ENCODE results near the gene SEPTIN7.
"Not testable (repeated sequence)": the region's sequence is repeated elsewhere in the genome, so short reads cannot be mapped to it uniquely, and the experiment has no call there.

The SEPTIN7 gene

GRCh38 chr7:35800718-35801391, at the start of gene SEPTIN7:
Gene SEPTIN7, plus strand, starts transcription at chr7:35801057. Its CDS starts 153 bp downstream, at chr7:35801210.
- peak; percentile 98 for DNase-seq

- no peak for DNase-seq
Measured at GRCh38 chr7:35752742-35753141, 48.1 kb upstream of the SEPTIN7 start.

- no peak for DNase-seq
Measured at GRCh38 chr7:35753761-35754603, 46.9 kb upstream of the SEPTIN7 start.

DNA sequence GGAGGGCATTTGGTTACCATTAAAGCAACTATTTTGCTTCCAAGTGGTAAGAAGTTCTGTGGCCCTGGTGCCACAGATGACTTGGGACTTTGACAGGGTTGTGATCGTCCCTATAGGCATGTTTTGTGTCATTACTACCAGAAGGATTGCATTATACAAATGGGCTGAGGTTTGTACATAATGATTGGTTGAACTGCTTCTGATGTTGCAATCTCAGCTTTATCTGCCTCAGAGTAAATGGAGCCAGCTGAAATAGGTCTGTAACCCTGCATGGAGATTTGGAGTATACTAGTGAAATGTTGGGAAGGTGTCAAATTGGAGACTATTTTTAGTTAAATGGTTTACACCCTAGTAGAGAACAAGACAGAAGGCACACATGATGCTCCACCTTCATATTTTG, 46.1 kb upstream of the SEPTIN7 start:
- no peak for DNase-seq

DNA sequence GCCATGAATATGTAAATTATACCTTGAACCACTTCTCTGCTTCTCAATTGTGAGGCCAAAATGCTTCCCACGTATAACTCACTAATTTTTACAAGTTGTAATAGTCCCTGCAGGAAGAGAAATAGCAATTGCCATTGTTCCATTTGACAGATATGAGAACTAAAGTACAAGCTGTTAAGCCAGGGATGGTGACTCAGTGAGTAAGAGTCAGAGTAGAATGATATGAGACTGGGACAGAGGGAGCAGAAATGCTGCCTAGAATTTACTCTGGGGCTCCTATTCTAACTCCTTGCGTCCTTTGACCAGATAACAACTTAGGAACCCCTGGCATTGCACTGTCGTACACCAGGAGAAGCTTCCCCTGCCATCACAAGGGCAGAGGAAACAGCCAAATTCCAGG, 45.1 kb upstream of the SEPTIN7 start:
- DNase-seq = no peak

DNA sequence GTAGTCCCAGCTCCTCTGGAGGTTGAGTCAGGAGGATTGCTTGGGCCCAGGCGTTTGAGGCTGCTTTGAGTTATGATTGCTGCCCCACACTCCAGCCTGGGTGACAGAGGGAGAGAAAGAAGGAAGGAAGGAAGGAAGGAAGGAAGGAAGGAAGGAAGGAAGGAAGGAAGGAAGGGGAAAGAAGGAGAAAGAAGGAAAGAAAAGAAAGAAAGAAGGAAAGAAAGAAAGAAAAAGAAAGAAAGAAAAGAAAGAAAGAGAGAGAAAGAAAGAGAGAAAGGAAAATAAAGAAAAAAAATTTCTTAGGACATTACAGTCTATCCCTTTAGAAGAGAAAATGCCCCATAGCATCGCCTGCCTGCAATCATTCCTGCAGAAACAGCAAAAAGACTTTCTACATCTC, 44.4 kb upstream of the SEPTIN7 start:
- not testable (repeated sequence) for DNase-seq

- DNase-seq = no peak
Measured at GRCh38 chr7:35757574-35757973, 43.3 kb upstream of the SEPTIN7 start.

- peak; percentile 15 for DNase-seq
Measured at GRCh38 chr7:35758421-35758820, 42.4 kb upstream of the SEPTIN7 start.

DNA sequence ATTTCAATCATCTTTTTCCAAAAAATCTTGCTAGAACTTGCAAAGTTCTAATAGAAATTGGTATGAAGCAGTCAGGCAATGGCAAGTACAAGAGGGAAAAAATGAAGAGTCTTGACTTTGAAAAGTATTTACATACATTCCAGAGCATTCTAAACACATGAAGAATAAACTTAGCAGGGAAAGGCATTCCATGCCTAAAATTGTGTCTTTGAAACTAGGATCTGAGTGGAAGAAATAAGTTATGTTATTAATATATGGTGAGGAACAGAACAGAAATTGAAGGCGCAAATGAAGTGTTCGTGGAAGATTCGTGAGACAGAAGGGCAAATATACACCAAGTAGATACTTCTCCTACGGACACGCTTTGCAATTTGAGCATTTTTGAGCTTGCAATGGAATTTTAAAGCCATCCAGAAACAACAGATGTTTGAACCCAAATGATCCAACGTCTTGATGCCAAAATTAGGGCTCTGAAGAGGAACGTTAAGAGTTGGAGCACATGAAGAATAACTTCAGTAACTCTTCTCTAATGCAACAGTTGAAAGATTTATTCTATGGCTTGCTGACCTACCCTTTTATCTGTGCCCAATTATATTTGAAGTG, 40.6 kb upstream of the SEPTIN7 start:
- DNase-seq = no peak

DNA sequence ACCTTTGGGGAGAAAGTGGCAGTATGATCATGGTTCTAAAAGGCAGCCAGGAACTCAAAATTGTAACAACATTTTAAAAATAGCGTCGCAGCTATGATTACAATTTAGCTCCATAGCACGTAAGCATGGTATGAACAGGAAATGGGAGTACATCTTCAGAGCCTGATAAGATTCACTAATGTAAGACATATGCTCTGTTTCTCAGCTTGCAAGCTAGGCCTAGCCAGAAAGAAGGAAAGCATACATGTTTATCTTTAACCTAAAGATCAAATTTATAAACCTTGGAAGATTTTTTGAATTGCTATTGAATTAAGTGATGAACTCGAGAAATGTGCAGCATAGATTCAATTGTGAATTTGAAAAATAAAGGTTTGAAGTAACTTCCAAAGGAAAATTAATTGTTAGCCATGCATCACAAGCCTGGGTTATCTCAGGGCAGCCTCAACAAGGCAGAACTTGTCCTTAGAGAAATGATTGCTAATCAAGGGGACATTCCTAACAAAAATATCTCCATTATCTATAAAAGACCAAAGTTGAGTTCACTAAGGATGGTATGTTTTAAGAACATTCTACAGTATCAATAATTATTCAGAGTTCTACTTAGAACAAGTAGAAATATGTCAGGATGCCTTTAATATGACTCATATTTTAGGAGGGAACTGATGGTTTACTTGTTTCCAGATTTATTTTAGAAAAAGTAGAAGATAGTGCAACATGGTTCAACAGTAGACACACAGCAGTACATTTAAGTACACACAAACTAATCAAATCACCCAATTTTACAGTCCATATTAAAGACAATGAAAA, 38.8 kb upstream of the SEPTIN7 start:
- no peak for DNase-seq

GRCh38 chr7:35762781-35763180, 38.1 kb upstream of the SEPTIN7 start:
- no peak for DNase-seq

GRCh38 chr7:35768346-35768745, 32.5 kb upstream of the SEPTIN7 start:
- DNase-seq = no peak

- no peak for DNase-seq
Measured at GRCh38 chr7:35771776-35772175, 29.1 kb upstream of the SEPTIN7 start.

DNA sequence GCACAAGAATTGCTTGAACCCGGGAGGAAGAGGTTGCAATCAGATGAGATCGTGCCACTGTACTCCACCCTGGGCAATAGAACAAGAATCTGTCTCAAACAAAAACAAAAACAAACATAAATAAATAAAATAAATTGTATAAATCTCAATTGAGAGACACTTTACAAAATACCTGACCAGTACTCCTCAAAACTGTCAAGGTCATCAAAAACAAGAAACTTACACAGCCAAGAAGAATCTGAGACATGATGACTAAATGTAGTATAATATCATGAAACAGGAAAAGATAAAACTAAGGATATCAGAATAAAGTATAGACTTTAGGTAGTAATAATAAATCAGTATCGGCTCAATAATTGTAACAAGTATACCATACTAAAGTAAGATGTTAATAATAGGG, 26.9 kb upstream of the SEPTIN7 start:
- no peak for DNase-seq

GRCh38 chr7:35776686-35777085, 24.2 kb upstream of the SEPTIN7 start:
- no peak for DNase-seq

DNA sequence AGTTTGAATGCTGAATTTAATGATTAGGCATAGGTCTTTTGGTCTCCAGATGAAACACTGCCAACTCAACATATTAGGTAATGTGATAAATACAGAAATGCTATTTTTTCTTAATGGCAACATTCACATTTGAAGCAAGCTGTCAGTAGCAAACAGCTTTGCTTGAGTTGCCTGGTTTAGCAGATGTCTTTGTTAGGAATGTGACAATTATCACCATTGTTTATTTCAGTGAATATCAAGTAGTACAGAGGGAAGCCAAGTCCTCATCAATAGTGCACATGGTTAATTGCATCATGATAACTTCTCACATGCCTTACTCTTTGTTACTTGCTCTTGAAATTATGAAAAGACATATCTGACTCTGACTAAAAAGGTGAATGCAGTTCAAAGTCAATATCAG, 23.7 kb upstream of the SEPTIN7 start:
- no peak for DNase-seq

DNA sequence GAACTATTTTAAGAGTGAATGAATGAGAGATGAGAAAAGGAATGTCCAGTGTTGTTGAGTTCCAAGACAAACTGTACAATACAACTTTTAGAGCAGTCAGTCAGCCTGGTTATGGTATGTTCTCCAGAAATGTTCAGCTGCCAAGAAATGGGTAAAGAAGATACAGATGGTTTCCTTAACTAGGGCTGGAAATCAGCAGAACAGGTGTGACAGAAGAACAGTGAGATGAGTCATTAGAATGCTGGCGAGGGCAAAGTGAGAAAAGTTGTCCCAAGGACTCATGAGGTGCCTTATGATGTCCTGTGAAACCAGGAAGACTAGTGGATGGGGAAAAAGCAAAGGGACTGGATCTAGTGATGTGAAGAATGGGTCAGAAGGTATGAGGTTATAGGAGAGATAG, 20.8 kb upstream of the SEPTIN7 start:
- DNase-seq = no peak

GRCh38 chr7:35781200-35781701, 19.6 kb upstream of the SEPTIN7 start:
- DNase-seq = no peak

DNA sequence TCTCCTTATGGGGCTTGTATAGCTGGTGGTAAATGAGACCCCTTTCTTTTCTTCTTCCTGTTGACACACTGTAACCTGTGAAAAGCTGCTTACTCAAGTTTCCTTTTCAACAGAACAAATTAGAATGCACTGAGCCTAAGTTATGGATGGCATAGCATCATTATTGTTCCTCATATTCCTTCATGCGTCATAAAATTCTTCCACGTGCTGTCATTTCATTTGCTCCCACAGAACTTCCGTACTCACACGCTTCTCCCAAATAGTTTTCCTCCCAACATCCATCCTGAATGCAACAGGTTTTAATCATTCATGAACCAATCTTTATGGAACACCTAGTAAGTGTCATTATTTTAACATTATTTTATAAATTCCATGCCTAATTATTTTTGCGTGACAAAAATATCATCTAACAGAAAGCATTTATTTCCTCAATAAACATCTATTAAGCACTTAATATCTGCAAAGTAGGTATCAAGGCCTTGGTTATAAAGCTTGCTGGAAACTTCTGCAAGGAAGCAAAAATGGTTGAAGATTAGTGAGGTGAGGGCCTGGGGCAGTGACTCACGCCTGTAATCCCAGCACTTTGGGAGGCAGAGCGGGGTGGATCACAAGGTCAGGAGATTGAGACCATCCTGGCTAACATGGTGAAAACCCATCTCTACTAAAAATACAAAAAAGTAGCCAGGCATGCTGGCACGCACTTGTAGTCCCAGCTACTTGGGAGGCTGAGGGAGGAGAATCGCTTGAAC, 18.9 kb upstream of the SEPTIN7 start:
- DNase-seq = no peak

- DNase-seq = no peak
Measured at GRCh38 chr7:35784332-35784731, 16.5 kb upstream of the SEPTIN7 start.

DNA sequence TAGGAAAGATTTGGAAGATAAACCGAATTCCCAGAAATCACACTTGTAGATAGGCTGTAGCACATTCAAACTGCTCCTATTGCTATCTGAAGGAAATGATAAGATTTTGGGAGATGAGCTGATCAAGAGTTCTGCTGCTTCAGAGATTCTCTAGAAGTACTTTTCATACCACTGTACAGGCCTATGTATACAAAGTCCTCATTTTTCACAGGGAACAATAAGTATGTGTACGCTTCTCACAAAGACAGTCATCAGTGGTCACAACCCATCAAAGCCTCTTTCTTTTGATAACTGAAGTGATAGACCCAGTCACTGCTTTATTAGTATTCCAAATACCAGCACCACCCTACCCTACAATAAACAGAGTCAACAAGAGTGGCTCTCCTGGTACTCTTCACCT, 15.6 kb upstream of the SEPTIN7 start:
- DNase-seq = no peak

DNA sequence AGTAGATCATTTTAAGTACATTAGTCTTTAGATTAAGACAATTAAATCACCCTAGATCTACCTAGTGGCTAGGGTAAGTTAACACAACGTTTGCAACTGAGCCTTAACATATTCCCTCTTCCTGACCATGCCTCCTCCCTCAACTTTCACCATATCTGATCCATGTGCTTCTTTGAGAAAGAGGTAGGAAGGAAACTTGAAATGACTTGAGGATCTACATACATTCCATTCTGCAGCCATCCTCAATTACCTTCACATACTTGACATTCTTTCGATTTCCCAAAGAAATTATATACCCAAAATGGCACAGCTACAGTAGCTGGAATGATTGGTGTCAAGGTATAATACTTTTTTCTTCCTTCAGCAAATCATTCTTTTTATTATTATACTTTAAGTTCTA, 12.9 kb upstream of the SEPTIN7 start:
- no peak for DNase-seq

All from CD4-positive, alpha-beta T cell treated with Interleukin-6 for 4 hours (primary cell).